NCI-H2107 treated with DMSO at 0.1 percent for 48 hours (cell line): ENCODE measurements around the gene ENTPD1.
"Not testable (repeated sequence)": the region's sequence is repeated elsewhere in the genome, so short reads cannot be mapped to it uniquely, and the experiment has no call there.

Experiments used
- DNase-seq: peaks from one replicate; lab custom pipeline; 2025; ENCODE audit not compliant: unreplicated experiment; lab: John Stamatoyannopoulos, UW

ENTPD1 gene, protein sequence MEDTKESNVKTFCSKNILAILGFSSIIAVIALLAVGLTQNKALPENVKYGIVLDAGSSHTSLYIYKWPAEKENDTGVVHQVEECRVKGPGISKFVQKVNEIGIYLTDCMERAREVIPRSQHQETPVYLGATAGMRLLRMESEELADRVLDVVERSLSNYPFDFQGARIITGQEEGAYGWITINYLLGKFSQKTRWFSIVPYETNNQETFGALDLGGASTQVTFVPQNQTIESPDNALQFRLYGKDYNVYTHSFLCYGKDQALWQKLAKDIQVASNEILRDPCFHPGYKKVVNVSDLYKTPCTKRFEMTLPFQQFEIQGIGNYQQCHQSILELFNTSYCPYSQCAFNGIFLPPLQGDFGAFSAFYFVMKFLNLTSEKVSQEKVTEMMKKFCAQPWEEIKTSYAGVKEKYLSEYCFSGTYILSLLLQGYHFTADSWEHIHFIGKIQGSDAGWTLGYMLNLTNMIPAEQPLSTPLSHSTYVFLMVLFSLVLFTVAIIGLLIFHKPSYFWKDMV

DNA sequence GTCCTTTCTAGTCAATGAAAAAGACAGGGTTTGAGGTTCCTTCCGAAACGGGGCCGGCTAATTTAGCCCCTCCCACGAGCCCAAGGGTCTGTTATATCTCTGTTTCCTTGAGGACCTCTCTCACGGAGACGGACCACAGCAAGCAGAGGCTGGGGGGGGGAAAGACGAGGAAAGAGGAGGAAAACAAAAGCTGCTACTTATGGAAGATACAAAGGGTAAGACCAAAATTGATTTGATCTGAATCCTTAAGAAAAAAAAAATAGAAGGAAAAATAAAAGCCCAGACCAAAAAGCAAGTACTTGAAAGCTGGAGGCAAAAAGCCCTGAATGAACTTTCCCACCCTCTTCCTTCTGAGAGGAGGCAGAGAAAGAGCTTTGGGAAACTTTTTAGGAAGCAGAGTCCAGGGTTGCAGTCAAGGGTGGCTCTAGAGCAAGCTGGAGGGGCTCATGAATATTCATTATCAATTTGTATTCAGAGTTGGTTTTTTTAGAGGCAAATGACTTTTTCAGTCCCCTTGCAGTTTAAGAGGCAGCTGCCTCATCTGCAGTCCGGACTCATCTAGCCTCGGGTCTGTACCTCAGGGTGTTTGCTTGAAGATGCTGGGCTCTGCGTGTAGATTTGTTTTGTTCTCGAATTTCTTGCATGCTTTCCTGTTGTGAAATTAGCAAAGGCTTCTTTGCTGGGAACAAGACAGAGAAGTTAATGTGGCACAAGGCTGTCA is at the start of gene ENTPD1:
Gene ENTPD1 (plus strand): TSS at position 123 of the 721 bp plus-strand sequence. CDS start 77 bp downstream, at position 200.
- no peak for DNase-seq

DNA sequence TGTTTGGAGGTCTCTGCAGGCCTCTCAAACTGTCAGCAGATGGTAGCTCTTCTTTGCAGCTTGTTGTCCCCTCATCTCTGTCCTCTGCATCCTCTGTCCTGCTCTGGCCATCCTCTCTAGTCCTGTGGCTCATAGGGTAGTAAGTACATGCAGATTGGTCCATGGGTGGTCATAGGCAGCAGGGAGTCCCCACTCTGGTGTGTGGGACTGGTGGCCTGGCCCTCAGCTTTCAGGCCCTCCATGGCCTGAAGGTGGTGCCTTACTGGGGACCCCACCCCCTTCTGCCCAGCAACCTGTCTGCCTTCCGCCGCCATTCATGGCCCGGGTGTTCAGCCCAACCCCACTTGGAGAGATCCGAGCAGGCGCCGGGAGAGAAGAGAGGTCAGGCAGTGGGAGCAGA is 49.4 kb upstream of the ENTPD1 start:
- no peak for DNase-seq

DNA sequence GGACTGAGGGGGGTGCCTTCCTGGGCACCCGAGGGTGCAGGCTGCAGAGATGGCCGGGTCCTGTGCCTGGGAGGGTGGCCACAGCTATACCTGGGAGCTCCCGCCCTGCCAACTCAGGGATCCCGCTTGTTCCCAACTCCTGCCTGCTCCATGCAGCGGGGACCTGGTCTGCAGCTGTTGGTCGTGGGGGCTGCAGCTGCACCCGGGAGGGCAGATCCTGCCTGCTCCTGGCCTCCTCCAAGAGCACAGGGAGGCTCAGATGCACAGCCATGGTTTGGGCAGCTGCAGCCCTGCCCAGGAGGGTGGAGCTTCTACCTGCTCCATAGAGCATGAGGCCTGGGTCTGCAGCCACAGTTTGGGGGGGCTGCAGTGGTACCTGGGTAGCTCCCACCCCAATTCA is 49.0 kb upstream of the ENTPD1 start:
- DNase-seq: no peak

DNA sequence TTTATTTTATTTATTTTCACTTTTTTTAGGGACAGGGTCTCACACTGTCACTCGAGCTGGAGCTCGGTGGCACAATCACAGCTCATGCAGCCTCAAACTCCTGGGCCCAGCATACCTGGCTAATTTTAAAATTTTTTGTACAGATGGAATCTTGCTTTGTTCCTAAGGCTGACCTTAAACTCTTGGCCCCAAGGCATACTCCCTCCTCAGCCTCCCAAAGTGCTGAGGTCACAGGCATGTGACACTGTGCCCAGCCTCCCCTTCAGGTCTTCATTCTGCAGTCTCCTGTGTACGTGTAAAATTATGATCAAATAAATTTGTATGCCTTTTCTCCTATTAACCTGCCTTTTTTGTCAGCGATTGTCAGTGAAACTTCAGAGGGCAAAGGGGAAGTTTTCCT is 44.5 kb upstream of the ENTPD1 start:
- no peak for DNase-seq

DNA sequence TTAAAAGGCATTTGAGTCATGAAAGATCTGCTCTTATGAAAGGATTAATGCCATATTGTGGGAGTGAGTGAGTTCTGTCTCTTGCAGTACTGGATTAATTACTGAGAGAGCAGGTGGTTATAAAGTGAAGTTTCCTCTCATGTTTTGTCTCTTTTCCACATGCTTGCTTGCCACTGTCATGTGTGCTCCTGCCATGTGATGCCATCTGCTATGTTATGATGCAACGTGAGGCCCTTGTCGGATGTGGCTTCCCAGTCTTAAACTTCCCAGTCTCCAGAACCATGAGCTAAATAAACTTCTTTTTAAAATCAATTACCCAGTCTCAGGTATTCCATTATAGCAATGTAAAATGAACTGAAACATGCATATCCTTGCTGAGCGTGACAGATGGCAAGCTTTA is 39.5 kb upstream of the ENTPD1 start:
- no peak for DNase-seq

DNA sequence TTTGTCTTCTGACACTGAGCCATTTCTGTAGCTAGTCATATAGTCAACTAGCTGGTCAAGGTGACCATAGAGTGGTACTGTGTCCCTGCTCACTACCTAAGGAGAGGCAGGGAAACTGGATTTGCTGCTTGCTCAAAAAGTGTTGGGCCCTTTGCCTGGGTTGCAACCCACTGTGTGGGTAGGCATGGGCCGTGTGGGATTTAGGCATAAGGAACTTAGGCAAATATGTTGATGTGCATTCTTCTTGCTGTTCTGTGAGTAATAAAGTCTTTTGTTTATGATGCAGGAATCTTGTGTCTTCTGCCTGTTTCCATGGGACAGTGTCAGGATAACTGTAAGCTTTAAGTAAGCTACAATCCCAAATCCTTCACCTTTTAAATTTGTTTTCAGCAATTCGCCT is 39.1 kb upstream of the ENTPD1 start:
- no peak for DNase-seq

DNA sequence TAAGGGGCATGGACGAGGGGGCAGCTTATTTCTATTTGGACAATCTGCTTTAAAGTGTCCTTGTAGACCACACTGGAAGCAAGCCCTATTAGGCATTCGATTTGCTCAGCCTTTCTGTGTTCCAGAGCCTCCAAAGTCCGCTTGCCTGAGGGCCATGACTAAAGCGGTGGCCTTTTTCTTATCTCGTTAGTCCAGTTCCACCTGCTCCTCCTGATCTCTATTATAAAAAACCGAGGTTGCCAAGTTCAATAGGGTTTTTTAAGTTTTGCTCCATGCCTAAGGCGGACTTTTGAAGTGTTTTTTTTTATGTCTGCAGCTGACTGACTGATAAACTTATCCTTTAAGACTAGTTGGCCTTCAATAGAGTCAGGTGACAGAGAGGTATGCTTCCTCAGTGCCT is 35.2 kb upstream of the ENTPD1 start:
- not testable (repeated sequence) for DNase-seq

DNA sequence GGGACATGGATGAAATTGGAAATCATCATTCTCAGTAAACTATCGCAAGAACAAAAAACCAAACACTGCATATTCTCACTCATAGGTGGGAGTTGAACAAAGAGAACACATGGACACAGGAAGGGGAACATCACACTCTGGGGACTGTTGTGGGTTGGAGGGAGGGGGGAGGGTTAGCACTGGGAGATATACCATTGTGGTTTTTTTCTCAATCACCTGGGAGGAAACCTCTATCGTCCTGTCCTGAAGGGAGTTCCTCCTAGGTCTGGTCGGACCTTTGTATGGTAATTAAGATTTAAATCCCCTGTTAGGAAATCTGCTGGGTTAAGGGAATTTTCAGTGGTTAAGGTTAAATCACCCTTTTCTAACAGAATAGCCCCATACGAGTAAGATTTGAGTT is 33.5 kb upstream of the ENTPD1 start:
- DNase-seq: not testable (repeated sequence)

DNA sequence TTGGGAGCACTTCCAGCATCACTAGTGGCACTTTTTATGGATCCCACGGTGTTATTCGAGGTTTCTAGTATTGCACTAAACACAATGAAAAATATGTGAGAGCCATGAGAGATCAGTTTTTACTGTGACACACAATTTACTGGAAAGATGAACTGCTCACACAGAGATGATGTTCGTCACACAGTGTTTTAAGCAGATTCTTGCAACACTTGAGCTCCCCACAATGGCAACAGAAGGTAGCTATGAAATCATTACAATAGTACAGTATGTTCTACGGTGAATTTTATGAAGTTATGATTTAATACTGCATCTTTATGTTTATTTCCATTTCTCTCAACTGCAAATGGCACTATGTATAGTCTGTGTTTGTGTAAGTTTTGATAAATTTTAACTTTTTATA is 27.4 kb upstream of the ENTPD1 start:
- DNase-seq: no peak

DNA sequence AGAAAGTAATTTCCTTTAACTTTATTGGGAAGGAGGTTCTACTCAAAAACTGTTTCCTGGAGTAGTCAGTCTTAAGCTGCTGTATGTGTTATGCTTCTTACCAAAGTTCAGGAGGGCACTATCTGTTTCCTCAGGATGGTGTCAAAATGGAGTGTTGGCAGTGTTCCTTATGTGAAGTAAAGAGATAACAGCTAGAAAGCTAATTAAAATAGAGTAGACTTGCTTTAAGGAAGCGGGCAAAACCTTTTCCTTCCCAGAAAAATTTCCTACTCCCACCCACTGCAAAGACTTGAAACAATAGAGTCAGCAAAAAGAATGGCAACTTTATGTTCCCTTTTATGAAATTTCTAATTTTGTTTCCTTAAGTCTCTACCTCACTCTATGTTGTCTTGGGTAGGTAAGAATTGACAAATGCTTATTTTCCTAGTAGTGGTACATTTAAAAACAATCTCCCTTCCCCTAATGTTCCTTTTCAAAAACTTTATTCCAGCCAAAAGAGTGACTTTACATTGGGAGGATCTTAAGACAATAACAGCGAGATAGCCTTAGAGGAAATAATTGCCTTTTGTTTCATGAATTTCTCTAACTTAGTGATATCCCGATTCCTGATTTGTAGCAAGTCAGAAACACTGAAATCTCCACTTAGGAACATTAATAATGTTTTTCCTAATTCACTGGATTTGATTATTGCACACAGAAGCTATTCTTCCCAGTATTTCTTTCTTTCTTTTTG is 26.5 kb upstream of the ENTPD1 start:
- DNase-seq: no peak

DNA sequence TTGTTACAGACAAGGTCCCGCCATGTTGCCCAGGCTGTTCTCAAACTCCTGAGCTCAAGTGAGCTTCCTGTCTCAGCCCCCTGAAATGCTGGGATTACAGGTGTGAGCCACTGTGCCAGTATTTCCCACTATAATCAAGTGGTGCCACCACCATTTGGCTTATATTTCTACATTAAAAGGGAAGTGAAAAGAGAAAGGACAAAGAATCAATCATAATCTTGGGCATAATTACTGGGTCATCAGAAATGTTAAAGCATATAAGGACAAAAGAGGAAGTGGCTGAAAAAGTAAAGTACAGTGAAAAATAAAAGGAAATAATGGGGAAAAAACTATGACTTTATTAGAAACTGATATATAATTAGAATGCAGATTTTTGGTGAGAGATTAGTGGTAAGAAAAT is 25.7 kb upstream of the ENTPD1 start:
- no peak for DNase-seq

DNA sequence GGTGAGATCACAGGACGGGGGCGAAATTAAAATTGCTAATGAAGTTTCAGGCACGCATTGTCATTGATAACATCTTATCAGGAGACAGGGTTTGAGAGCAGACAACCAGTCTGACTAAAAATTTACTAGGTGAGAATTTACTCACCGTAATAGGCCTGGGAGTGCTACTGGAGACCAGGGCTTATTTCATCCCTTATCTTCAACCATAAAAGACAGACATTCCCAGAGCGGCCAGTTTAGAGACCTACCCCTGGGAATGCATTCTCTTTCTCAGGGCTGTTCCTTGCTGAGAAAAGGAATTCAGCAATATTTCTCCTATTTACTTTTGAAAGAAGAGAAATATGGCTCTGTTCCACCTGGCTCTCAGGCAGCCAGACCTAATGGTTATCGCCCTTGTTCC is 23.1 kb upstream of the ENTPD1 start:
- DNase-seq: not testable (repeated sequence)

DNA sequence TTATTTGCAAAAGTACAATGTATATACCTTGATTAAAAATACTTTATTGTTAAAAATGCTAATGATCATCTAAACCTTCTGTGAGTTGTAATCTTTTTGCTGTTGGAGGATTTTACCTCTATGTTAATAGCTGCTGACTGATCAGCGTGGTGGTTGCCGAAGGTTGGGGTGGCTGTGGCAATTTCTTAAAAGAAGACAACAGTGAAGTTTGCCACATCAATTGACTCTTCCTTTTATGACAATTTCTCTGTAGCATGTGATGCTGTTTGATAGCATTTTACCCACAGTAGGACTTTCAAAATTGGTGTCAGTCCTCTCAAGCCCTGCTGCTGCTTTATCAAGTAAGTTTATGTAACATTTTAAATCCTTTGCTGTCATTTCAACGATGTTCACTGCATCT is 16.9 kb upstream of the ENTPD1 start:
- DNase-seq: no peak

DNA sequence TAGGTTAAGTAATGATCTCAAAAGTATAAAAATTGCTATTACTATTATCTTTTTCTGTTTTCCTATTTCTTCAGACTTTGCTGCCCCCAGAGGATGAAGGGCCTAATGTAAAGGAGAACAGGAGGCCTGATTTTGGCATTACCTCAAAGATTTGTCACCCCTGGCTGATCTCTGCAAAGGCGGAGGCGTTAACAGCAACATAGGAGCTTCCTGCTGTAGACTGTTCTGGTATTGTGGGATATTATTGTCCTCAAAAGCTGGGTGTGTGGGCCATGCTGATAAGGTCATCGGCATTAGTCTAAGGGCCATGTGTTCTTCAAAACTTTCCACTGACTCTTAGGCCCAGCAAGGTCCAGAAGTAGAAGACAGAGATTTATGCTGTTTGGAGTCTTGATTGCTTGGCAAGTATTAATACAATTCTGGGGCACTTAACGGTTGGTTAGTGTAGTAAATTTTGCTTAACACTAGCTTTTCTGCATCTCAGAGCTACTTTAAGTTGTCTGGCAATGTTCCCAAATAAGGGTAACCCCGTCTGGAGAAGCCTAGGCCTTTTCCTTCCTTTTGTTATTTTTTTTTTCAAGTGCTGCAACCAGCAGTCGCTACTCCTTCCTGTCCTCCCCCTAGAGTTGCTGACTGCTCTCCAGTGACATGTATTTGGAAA is 14.0 kb upstream of the ENTPD1 start:
- DNase-seq: no peak

DNA sequence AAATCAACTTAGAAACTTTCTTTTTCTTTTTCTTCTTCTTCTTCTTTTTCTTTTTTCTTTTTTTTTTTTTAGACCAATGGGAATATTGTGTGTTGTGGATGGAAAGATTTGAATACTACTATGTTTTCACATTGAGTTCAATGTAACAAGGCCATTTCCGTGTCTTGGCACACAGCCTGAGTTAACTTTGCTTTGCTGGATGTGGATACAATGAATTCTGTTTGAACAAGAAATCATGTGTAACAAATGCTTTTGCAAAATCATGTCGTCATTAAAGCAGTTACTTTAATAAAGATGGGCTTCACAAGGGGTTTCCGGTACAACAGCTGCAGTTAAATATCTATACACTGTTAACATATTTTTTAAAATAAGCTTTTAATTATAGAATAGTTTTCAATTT is 13.5 kb upstream of the ENTPD1 start:
- no peak for DNase-seq

DNA sequence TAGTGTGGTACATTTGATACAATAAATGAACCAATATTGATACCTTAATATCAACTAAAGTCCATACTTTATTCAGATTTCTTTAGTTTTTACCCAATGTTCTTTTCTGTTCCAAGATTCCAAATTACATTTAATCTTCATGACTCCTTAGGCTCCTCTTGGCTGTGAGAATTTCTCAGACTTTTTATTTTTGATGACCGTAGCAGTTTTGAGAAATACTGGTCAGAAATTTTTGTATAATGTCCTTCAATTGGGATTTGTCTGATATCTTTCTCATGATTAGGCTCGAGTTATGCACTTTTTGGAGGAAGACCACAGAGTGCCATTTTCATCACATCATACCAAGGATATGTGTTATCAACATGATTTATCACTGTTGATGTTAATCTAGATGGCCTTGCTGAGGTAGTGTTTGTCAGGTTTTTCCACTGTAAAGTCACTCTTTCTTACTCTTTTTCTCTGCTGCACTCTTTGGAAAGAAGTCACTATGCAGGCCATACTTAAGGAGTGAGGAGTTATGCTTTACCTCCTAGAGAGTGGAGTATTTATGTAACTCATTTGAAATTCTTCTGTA is 12.9 kb upstream of the ENTPD1 start:
- DNase-seq: no peak

DNA sequence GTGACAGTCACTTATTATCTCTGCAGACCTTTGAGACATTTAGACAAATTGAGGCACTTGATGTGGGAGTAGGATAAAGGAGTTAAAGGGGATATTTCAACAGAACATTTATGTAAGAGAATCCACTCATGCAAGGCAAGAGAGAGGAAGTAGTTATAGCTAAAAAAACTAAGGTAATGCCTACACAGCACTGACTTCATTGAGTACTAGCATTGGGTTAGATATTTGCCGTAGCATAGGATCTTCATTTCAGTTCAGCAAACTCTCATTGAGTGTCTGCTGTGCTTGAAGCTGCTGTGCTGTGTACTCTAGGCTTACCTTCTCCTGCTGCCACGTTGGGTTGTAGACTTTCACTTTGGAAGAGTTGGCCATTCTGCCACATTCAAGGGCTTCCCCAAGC is 10.5 kb upstream of the ENTPD1 start:
- no peak for DNase-seq

DNA sequence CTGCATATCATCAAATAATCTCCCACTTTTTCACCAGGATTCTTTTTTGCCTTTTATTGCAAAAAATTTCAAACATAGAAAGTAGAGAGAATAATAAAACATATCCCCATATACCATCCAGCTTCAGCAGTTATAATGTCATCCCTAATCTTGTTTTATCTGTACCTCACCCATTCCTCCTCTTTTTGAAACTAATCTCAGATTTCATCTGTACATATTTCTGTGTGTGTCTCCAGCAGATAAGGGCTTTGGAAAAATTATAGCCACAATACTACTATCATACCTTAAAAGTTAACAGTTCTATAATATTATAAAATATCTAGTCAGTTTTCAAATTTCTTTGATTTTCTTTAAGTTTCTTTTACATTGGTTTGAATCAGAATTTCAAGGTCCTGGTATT is 7.6 kb upstream of the ENTPD1 start:
- no peak for DNase-seq

DNA sequence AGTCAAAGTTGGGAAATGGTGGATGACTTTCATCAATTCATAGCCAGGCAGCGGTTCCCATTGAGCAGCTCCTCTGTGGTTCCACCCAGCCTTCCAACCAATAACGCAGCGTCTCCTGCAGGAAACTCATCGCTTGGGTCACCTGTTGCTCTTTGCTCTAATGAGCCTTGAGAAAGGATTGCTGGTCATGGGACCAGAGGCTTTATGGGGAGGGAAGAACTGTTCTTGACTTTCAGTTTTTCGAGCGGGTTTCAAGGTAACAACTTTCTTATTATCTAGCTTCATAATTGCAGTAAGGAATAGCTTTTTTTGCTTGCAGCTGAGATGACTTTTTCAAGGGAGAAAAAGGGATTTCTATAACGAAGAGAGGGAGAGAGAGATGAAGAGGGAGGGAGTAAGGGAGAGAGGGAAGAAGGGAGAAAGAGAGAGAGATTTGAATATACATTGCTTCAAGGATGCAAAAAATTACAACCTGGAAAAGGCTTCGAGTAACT is 405 bp upstream of the ENTPD1 start:
- no peak for DNase-seq

DNA sequence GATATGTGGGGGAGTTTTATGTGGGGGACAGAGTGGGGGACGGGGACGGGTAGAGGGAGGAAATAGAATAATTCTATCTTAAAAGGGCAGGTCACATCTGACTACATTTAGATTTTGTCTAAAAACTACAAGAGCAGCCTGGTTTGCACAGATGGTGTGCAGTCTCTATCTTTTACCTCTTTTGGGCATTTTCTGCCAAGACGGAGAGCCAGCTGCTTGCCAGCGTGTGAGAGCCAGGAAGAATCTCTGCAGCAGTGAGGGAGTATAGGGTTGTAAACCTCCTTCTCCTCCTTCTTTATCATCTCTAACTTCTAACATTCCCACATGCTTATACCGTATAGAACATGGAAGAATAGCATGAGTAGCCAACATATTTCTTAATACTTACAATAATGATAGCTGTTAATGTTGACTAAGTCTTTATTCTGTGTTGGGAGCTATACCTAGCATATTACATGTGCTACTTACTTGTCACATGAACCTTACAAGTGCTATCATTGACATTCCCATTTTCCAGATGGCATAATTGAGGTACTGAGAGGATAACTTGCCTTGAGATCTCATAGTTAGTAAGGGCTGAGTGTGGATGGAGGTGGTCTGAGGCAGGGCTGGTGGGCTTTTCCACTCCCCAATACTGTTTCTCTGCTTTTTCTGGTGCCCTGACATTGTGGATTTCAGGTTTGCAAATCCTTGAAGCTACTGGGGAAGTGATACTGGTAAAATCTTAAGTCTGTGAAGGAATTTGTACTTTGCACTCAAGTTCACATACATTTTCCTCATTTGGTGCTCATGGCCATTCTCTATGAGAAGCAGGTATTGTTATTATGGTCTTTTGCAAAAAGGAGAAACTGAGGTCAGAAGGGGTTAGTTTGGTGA is 1.1 kb downstream of the ENTPD1 start:
- no peak for DNase-seq
